WTC11 (cell line): ENCODE data around the gene FAM131C. TPM values are rescaled to one million over a fixed set of nuclear protein-coding genes. Genes with fewer than 3 reads are reported as not detected.
A peak's percentile ranks its signal among the peaks of the same experiment; 100 is the strongest.

Source experiments
- ATAC-seq: fragments of 200-7000 bp; cut with Tn5 transposase; 2 replicates; pipeline ENCODE4 v1.10.0; 2021; ENCODE audit warnings: mild to moderate bottlenecking, moderate library complexity
- CTCF ChIA-PET: fragments of 300-600 bp; sonication (Branson Sonifier 250); formaldehyde crosslinking; loops from one replicate; lab custom pipeline; 2021; ENCODE audit warnings: antibody characterized with exemption; lab: Charles Lee
- POLR2A ChIA-PET: fragments of 350-600 bp; sonication (Branson Sonifier 250); formaldehyde crosslinking; loops from one replicate; lab custom pipeline; 2021; ENCODE audit warnings: antibody characterized with exemption; lab: Charles Lee
- DNase-seq: peaks from one replicate; pipeline ENCODE4 v3.0.0; 2021; ENCODE audit warnings: low spot score
- H3K27ac Mint-ChIP-seq: 2 replicates; pipeline ENCODE4 v1.8.0; 2021; ENCODE audit warnings: mixed read lengths
- H3K27me3 Mint-ChIP-seq: 2 replicates; pipeline ENCODE4 v1.8.0; 2021; ENCODE audit warnings: low read depth, mild to moderate bottlenecking, moderate library complexity, mixed read lengths
- H3K36me3 Mint-ChIP-seq: 2 replicates; pipeline ENCODE4 v1.8.0; 2021; ENCODE audit warnings: mixed read lengths
- H3K4me1 Mint-ChIP-seq: 2 replicates; pipeline ENCODE4 v1.8.0; 2022; ENCODE audit warnings: mixed read lengths
- H3K4me3 Mint-ChIP-seq: 2 replicates; pipeline ENCODE4 v1.8.0; 2021; ENCODE audit warnings: mild to moderate bottlenecking, moderate library complexity, mixed read lengths
- H3K9me3 Mint-ChIP-seq: 2 replicates; pipeline ENCODE4 v1.8.0; 2021; ENCODE audit warnings: mixed read lengths
- JUN ChIP-seq: sonication (generic); formaldehyde crosslinking; IDR thresholded peaks from 2 replicates; pipeline ENCODE4 v1.8.0; 2023; ENCODE audit warnings: mild to moderate bottlenecking, missing genetic modification reagents
- RORB ChIP-seq: fragments of 250-450 bp; sonication (Bioruptor Pico); IDR thresholded peaks from 2 replicates; pipeline ENCODE4 v1.9.0; 2021; ENCODE audit warnings: mild to moderate bottlenecking
- ZNF121 ChIP-seq: sonication (generic); formaldehyde crosslinking; IDR thresholded peaks from 2 replicates; pipeline ENCODE4 v1.8.0; 2023; ENCODE audit warnings: missing genetic modification reagents
- total RNA-seq: library from RNA; stranded (reverse); gene quantifications from 3 replicates; pipeline ENCODE4 v1.2.3, GENCODE V29; 2021
- TF ChIP-seq, protein P1 (sequence below): sonication (generic); formaldehyde crosslinking; IDR thresholded peaks from 2 replicates; pipeline ENCODE4 v1.8.0; 2022; ENCODE audit warnings: mild to moderate bottlenecking, missing genetic modification reagents
- TF ChIP-seq, protein P2 (sequence below): sonication (generic); formaldehyde crosslinking; IDR thresholded peaks from 2 replicates; pipeline ENCODE4 v1.8.1; 2022; ENCODE audit warnings: mild to moderate bottlenecking, missing genetic modification reagents, moderate library complexity, borderline replicate concordance
- TF ChIP-seq, protein P3 (sequence below): sonication (generic); formaldehyde crosslinking; IDR thresholded peaks from 2 replicates; pipeline ENCODE4 v1.8.1; 2023; ENCODE audit warnings: mild to moderate bottlenecking, missing genetic modification reagents
- TF ChIP-seq, protein P4 (sequence below): sonication (generic); formaldehyde crosslinking; IDR thresholded peaks from 2 replicates; pipeline ENCODE4 v1.8.1; 2022; ENCODE audit warnings: low read depth, mild to moderate bottlenecking, moderate library complexity, missing genetic modification reagents, borderline replicate concordance
- TF ChIP-seq, protein P5 (sequence below): fragments of 200-600 bp; IDR thresholded peaks from 2 replicates; pipeline ENCODE4 v1.8.0; 2022; ENCODE audit warnings: antibody characterized with exemption
- TF ChIP-seq, protein P6 (sequence below): sonication (generic); formaldehyde crosslinking; IDR thresholded peaks from 2 replicates; pipeline ENCODE4 v1.8.0; 2023; ENCODE audit warnings: missing genetic modification reagents, mild to moderate bottlenecking, borderline replicate concordance

Gene FAM131C
- total RNA-seq, 1 experiment from 2014 or later: 1.4 TPM

DNA sequence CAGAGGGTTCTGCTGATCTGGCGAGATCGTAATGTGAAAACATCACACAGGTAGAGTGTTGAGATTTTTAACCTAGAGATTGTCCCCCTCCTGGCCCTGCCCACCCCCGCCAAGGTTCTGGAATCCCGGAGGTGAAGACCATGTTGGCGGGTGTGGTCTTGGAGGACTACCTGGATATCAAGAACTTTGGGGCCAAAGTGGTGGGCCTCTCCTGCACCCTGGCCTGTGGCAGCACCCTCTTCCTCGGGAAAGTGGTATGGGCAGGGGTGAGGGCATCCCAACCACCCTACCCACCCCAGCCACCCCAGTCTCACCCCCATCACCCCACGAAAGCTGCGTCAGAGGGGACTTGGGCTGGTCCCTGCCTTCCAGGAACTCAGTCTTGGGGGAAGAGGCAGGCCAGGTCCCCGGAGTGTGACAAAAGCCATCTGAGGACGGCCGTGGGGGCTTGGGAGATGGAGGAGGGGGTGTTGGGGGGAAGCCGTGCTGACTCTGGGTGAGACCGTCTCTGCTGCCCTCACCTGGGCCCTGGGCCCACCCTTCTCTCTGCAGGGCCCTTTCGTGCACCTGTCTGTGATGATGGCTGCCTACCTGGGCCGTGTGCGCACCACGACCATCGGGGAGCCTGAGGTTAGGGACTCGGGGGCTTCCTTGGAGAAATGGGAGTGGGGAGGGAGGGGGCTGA, 25.5 kb downstream of the FAM131C start (continued):
- TF ChIP-seq, protein P1, sequence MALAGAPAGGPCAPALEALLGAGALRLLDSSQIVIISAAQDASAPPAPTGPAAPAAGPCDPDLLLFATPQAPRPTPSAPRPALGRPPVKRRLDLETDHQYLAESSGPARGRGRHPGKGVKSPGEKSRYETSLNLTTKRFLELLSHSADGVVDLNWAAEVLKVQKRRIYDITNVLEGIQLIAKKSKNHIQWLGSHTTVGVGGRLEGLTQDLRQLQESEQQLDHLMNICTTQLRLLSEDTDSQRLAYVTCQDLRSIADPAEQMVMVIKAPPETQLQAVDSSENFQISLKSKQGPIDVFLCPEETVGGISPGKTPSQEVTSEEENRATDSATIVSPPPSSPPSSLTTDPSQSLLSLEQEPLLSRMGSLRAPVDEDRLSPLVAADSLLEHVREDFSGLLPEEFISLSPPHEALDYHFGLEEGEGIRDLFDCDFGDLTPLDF: no peak
- TF ChIP-seq, protein P2, sequence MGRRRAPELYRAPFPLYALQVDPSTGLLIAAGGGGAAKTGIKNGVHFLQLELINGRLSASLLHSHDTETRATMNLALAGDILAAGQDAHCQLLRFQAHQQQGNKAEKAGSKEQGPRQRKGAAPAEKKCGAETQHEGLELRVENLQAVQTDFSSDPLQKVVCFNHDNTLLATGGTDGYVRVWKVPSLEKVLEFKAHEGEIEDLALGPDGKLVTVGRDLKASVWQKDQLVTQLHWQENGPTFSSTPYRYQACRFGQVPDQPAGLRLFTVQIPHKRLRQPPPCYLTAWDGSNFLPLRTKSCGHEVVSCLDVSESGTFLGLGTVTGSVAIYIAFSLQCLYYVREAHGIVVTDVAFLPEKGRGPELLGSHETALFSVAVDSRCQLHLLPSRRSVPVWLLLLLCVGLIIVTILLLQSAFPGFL (CRISPR knock-in tag): no peak

DNA sequence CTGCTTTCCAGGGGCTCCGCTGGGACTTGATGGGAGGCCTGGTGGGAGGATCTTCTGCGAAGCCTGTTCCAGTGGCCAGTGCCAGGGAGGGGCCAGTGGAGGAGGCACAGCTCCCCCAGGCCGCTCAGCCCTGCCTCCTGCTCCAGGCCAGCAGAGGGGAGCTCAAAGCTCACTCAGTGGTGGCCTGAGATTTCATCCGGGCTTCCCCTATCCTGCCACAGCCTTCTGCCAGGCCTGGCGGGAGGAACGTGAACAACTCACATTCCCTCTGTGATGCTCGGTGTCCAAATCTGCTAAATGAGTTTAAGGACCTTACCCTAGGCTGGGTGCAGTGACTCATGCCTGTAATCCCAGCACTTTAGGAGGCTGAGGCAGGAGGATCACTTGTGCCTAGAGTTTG, 26.6 kb downstream of the FAM131C start:
- ATAC-seq: no peak

More for the DNA sequence above, 26.6 kb downstream of the FAM131C start:
- Mint-ChIP-seq H3K4me3 (peak overlapping the region; percentile 69; the same call in 1 of the 2 replicates), H3K27me3 (peaks cover 8% of the 10 kb centered on the region), H3K4me1 (peaks cover 13% of the 10 kb centered on the region), H3K27ac (no peak overlapping the region), H3K9me3 (no peaks in the 10 kb centered on the region), H3K36me3 (no peaks in the 10 kb centered on the region)
- no peak for DNase-seq
- ChIA-PET CTCF (interaction anchor here (0.9 to 2.1 kb wide), 4 partner anchors 9 to 139 kb away, joined by 3 to 4 read pairs (median 4); no protein-coding TSS in a partner anchor), POLR2A (no interaction called here)
- TF ChIP-seq, protein P3, sequence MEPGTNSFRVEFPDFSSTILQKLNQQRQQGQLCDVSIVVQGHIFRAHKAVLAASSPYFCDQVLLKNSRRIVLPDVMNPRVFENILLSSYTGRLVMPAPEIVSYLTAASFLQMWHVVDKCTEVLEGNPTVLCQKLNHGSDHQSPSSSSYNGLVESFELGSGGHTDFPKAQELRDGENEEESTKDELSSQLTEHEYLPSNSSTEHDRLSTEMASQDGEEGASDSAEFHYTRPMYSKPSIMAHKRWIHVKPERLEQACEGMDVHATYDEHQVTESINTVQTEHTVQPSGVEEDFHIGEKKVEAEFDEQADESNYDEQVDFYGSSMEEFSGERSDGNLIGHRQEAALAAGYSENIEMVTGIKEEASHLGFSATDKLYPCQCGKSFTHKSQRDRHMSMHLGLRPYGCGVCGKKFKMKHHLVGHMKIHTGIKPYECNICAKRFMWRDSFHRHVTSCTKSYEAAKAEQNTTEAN (CRISPR knock-in tag): no peak
- no peak for TF ChIP-seq ZNF121 (CRISPR knock-in tag)
- TF ChIP-seq, protein P4, sequence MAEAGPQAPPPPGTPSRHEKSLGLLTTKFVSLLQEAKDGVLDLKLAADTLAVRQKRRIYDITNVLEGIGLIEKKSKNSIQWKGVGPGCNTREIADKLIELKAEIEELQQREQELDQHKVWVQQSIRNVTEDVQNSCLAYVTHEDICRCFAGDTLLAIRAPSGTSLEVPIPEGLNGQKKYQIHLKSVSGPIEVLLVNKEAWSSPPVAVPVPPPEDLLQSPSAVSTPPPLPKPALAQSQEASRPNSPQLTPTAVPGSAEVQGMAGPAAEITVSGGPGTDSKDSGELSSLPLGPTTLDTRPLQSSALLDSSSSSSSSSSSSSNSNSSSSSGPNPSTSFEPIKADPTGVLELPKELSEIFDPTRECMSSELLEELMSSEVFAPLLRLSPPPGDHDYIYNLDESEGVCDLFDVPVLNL (CRISPR knock-in tag): no peak
- TF ChIP-seq, protein P5, sequence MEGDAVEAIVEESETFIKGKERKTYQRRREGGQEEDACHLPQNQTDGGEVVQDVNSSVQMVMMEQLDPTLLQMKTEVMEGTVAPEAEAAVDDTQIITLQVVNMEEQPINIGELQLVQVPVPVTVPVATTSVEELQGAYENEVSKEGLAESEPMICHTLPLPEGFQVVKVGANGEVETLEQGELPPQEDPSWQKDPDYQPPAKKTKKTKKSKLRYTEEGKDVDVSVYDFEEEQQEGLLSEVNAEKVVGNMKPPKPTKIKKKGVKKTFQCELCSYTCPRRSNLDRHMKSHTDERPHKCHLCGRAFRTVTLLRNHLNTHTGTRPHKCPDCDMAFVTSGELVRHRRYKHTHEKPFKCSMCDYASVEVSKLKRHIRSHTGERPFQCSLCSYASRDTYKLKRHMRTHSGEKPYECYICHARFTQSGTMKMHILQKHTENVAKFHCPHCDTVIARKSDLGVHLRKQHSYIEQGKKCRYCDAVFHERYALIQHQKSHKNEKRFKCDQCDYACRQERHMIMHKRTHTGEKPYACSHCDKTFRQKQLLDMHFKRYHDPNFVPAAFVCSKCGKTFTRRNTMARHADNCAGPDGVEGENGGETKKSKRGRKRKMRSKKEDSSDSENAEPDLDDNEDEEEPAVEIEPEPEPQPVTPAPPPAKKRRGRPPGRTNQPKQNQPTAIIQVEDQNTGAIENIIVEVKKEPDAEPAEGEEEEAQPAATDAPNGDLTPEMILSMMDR: no peak
- no peak for TF ChIP-seq RORB (CRISPR knock-in tag)
- TF ChIP-seq, protein P6, sequence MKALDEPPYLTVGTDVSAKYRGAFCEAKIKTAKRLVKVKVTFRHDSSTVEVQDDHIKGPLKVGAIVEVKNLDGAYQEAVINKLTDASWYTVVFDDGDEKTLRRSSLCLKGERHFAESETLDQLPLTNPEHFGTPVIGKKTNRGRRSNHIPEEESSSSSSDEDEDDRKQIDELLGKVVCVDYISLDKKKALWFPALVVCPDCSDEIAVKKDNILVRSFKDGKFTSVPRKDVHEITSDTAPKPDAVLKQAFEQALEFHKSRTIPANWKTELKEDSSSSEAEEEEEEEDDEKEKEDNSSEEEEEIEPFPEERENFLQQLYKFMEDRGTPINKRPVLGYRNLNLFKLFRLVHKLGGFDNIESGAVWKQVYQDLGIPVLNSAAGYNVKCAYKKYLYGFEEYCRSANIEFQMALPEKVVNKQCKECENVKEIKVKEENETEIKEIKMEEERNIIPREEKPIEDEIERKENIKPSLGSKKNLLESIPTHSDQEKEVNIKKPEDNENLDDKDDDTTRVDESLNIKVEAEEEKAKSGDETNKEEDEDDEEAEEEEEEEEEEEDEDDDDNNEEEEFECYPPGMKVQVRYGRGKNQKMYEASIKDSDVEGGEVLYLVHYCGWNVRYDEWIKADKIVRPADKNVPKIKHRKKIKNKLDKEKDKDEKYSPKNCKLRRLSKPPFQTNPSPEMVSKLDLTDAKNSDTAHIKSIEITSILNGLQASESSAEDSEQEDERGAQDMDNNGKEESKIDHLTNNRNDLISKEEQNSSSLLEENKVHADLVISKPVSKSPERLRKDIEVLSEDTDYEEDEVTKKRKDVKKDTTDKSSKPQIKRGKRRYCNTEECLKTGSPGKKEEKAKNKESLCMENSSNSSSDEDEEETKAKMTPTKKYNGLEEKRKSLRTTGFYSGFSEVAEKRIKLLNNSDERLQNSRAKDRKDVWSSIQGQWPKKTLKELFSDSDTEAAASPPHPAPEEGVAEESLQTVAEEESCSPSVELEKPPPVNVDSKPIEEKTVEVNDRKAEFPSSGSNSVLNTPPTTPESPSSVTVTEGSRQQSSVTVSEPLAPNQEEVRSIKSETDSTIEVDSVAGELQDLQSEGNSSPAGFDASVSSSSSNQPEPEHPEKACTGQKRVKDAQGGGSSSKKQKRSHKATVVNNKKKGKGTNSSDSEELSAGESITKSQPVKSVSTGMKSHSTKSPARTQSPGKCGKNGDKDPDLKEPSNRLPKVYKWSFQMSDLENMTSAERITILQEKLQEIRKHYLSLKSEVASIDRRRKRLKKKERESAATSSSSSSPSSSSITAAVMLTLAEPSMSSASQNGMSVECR (CRISPR knock-in tag): no peak
- TF ChIP-seq JUN (CRISPR knock-in tag): no peak
